Liver (tissue), 9 donors: ENCODE data around the gene UNCX. TPM values are rescaled to one million over a fixed set of nuclear protein-coding genes. Genes with fewer than 3 reads are reported as not detected.
"Not testable (repeated sequence)": the region's sequence is repeated elsewhere in the genome, so short reads cannot be mapped to it uniquely, and the experiment has no call there.

ENCODE experiments used
- DNase-seq: peaks from one replicate; pipeline ENCODE4 v3.0.0-alpha.2; 2017; ENCODE audit warnings: low spot score
- H3K27ac ChIP-seq, 2 donors: one replicate each; pipeline ENCODE4 v1.7.0; 2013; ENCODE audit warnings: inconsistent platforms in 2 of 2, low read length in 2 of 2, control low read depth in 1 of 2, low read depth in 1 of 2, mild to moderate bottlenecking in 1 of 2
- H3K27me3 ChIP-seq, 4 donors: one replicate each; pipeline versions ENCODE4 v1.6.1 to v1.7.0; 2013; ENCODE audit warnings: low read length in 3 of 4, inconsistent platforms in 1 of 4, mild to moderate bottlenecking in 1 of 4, moderate library complexity in 1 of 4; ENCODE audit not compliant: control insufficient read depth in 4 of 4, insufficient read depth in 4 of 4
- H3K36me3 ChIP-seq, 4 donors: one replicate each; pipeline versions ENCODE4 v1.6.1 to v1.7.0; 2013; ENCODE audit warnings: low read length in 3 of 4, mild to moderate bottlenecking in 3 of 4, low read depth in 1 of 4, moderate library complexity in 1 of 4; ENCODE audit not compliant: control insufficient read depth in 4 of 4, insufficient read depth in 3 of 4
- H3K4me1 ChIP-seq, 4 donors: one replicate each; pipeline versions ENCODE4 v1.6.1 to v1.7.0; 2013; ENCODE audit warnings: low read length in 3 of 4, mild to moderate bottlenecking in 3 of 4, moderate library complexity in 1 of 4; ENCODE audit not compliant: control insufficient read depth in 4 of 4, insufficient read depth in 4 of 4
- H3K4me3 ChIP-seq, 3 donors: one replicate each; pipeline versions ENCODE4 v1.6.1 to v1.7.0; 2013; ENCODE audit warnings: low read length in 3 of 3, control low read depth in 1 of 3, low read depth in 1 of 3, mild to moderate bottlenecking in 1 of 3
- H3K9ac ChIP-seq, 2 donors: one replicate each; pipeline ENCODE4 v1.7.0; 2013; ENCODE audit warnings: low read length in 2 of 2, mild to moderate bottlenecking in 2 of 2, moderate library complexity in 2 of 2, control low read depth in 1 of 2, low read depth in 1 of 2
- H3K9me3 ChIP-seq, 4 donors: one replicate each; pipeline versions ENCODE4 v1.6.1 to v1.7.0; 2013; ENCODE audit warnings: low read length in 3 of 4; ENCODE audit not compliant: control insufficient read depth in 4 of 4
- EGR1 ChIP-seq, 2 donors: IDR thresholded peaks; 2 replicates each; pipeline ENCODE4 v1.6.1; 2016 to 2018; ENCODE audit warnings: antibody characterized with exemption in 2 of 2, low read depth in 2 of 2
- FOXA1 ChIP-seq: IDR thresholded peaks from 2 replicates; pipeline ENCODE4 v1.6.1; 2016; ENCODE audit warnings: antibody characterized with exemption
- FOXA2 ChIP-seq: IDR thresholded peaks from 2 replicates; pipeline ENCODE4 v1.6.1; 2016; ENCODE audit warnings: antibody characterized with exemption
- GABPA ChIP-seq, 2 donors: IDR thresholded peaks in 1 of 2; conservative IDR thresholded peaks in 1 of 2; 2 replicates each; pipeline ENCODE4 v1.6.1; 2016; ENCODE audit warnings: antibody characterized with exemption in 2 of 2, mild to moderate bottlenecking in 1 of 2, moderate library complexity in 1 of 2
- HNF4A ChIP-seq, 2 donors: conservative IDR thresholded peaks; 2 replicates each; pipeline ENCODE4 v1.6.1; 2016; ENCODE audit warnings: antibody characterized with exemption in 2 of 2, mild to moderate bottlenecking in 2 of 2
- HNF4G ChIP-seq: IDR thresholded peaks from 2 replicates; pipeline ENCODE4 v1.6.1; 2016; ENCODE audit warnings: antibody characterized with exemption
- JUND ChIP-seq, 2 donors: IDR thresholded peaks; 2 replicates each; pipeline ENCODE4 v1.6.1; 2016; ENCODE audit warnings: antibody characterized with exemption in 2 of 2
- NR2F2 ChIP-seq: IDR thresholded peaks from 2 replicates; pipeline ENCODE4 v1.6.1; 2016; ENCODE audit warnings: antibody characterized with exemption
- RAD21 ChIP-seq, 2 donors: IDR thresholded peaks; 2 replicates each; pipeline ENCODE4 v1.6.1; 2016; ENCODE audit warnings: antibody characterized with exemption in 2 of 2, mild to moderate bottlenecking in 2 of 2
- RXRA ChIP-seq, 2 donors: IDR thresholded peaks; 2 replicates each; pipeline ENCODE4 v1.6.1; 2017 to 2018; ENCODE audit warnings: antibody characterized with exemption in 2 of 2, mild to moderate bottlenecking in 1 of 2
- SP1 ChIP-seq: IDR thresholded peaks from 2 replicates; pipeline ENCODE4 v1.6.1; 2018; ENCODE audit warnings: antibody characterized with exemption, mild to moderate bottlenecking
- TAF1 ChIP-seq: conservative IDR thresholded peaks from 2 replicates; pipeline ENCODE4 v1.6.1; 2016; ENCODE audit warnings: antibody characterized with exemption, mild to moderate bottlenecking
- YY1 ChIP-seq: IDR thresholded peaks from 2 replicates; pipeline ENCODE4 v1.6.1; 2016; ENCODE audit warnings: antibody characterized with exemption, mild to moderate bottlenecking
- WGBS: extraction: QIAGEN DNeasy Blood & Tissue Kit; methylation state at CpG from one replicate; pipeline ENCODE4 v1.1.7; 2013; 5-methylcytosine and 5-hydroxymethylcytosine counted together
- polyA plus RNA-seq, 2 donors: library from polyadenylated mRNA; stranded (reverse) in 1 of 2; unstranded in 1 of 2; fragments of 200-250 nt in 1 of 2; fragments of >200 nt in 1 of 2; fragmentation: Nextera tagmentation in 1 of 2; extraction: Ambion mirVana in 1 of 2; gene quantifications; one replicate each; pipeline versions ENCODE4 v1.2.1 to v1.2.3, GENCODE V29; 2013 to 2015
- total RNA-seq, 2 donors: library from RNA; depleted of rRNA; stranded (reverse); fragments of >200 nt; gene quantifications; one replicate each; pipeline ENCODE4 v1.2.3, GENCODE V29; 2014
- TF ChIP-seq, protein P1 (sequence below): IDR thresholded peaks from 2 replicates; pipeline ENCODE4 v1.6.1; 2016; ENCODE audit warnings: antibody characterized with exemption
- TF ChIP-seq, protein P2 (sequence below): fragments of 150-350 bp; IDR thresholded peaks from 2 replicates; pipeline ENCODE4 v1.5.1; 2017; ENCODE audit warnings: improper control_type of control experiment, low read depth, low read length; ENCODE audit not compliant: missing input control
- TF ChIP-seq, protein P3 (sequence below): IDR thresholded peaks from 2 replicates; pipeline ENCODE4 v1.6.1; 2016; ENCODE audit warnings: antibody characterized with exemption
- TF ChIP-seq, protein P4 (sequence below): IDR thresholded peaks from 2 replicates; pipeline ENCODE4 v1.6.1; 2016; ENCODE audit warnings: antibody characterized with exemption, mild to moderate bottlenecking
- TF ChIP-seq, protein P5 (sequence below): IDR thresholded peaks from 2 replicates; pipeline ENCODE4 v1.6.1; 2016; ENCODE audit warnings: antibody characterized with exemption
- donor health status: healthy.
- donor health status: healthy.
- donor health status: healthy.
- donor health status: healthy.
- donor health status: healthy.

UNCX gene
- total and polyA plus RNA-seq, 4 donors, result not detected

DNA sequence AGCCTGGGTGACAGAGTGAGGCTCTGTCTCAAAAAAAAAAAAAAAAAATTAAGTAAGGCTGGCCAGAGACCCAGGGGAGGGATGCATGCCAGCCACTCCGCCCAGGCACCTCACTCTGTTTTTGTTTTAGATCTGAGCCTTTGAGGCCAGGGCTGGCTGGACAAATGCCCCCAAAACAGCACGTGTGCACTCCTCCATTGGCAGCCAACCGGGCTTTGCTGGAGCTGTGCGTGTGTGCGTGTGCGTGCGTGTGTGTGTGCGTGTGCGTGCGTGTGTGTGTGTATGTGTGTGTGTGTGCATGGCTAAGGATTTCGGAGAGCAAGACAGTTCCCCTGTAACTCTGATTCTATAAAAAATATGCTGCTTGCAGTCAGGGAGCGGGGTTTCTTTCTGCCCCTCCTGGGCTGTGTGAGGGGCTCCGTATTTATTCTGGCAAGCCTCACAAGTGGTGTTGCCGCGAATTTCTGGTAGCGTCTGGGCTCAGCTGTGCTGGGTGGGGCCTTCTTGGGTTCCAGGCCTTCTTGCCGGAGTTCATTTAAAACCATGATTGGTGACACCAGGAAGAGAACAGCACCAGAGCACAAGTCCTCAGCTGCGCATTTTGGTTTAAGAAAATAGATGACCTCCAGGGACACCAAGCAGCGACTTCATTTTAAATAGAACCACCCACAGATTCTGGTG lies 28.1 kb upstream of the UNCX start:
- peaks cover 0 to 2% (median 0%) of the 10 kb centered on the region in 4 donors for H3K27me3 ChIP-seq

DNA sequence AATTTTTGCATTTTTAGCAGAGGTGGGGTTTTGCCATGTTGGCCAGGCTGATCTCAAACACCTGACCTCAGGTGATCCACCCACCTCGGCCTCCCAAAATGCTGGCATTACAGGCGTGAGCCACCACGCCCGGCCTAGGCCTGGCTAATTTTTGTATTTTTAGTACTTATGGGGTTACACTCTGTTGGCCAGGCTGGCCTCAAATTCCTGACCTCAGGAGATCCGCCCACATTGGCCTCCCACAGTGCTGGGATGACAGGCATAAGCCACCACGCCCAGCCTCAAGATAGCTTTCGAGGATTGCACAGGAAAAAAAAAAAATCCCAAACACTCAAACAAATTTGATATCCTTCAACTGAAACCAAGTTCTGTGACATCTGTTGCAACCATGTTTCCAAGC lies 26.9 kb upstream of the UNCX start:
- not testable (repeated sequence) for H3K4me1 ChIP-seq, DNase-seq, H3K27ac ChIP-seq, H3K4me3 ChIP-seq, H3K27me3 ChIP-seq, H3K9ac ChIP-seq, H3K9me3 ChIP-seq, H3K36me3 ChIP-seq
- 90% methylated on average over 7 of the region's 7 CpGs for WGBS

More for the DNA sequence above, 28.1 kb upstream of the UNCX start:
- no peaks in the 10 kb centered on the region for H3K4me1 ChIP-seq
- H3K9me3 ChIP-seq, result no peaks in the 10 kb centered on the region
- no peak for DNase-seq
- TF ChIP-seq RAD21 (IDR thresholded peaks at IDR 0.05) (no peak), YY1 (no peak), GABPA (IDR thresholded peaks at IDR 0.05 in 1 of 2, conservative IDR thresholded peaks at IDR 0.05 in 1 of 2) (no peak), SP1 (no peak), JUND (IDR thresholded peaks at IDR 0.05) (no peak), HNF4A (conservative IDR thresholded peaks at IDR 0.05) (no peak), TAF1 (no peak), EGR1 (IDR thresholded peaks at IDR 0.05; ENCODE audit: low read depth in 2 of 2) (no peak), FOXA2 (no peak), FOXA1 (no peak), HNF4G (no peak), NR2F2 (no peak), RXRA (IDR thresholded peaks at IDR 0.05) (no peak)
- TF ChIP-seq, protein P1, sequence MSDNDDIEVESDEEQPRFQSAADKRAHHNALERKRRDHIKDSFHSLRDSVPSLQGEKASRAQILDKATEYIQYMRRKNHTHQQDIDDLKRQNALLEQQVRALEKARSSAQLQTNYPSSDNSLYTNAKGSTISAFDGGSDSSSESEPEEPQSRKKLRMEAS, result no peak
- TF ChIP-seq, protein P2, sequence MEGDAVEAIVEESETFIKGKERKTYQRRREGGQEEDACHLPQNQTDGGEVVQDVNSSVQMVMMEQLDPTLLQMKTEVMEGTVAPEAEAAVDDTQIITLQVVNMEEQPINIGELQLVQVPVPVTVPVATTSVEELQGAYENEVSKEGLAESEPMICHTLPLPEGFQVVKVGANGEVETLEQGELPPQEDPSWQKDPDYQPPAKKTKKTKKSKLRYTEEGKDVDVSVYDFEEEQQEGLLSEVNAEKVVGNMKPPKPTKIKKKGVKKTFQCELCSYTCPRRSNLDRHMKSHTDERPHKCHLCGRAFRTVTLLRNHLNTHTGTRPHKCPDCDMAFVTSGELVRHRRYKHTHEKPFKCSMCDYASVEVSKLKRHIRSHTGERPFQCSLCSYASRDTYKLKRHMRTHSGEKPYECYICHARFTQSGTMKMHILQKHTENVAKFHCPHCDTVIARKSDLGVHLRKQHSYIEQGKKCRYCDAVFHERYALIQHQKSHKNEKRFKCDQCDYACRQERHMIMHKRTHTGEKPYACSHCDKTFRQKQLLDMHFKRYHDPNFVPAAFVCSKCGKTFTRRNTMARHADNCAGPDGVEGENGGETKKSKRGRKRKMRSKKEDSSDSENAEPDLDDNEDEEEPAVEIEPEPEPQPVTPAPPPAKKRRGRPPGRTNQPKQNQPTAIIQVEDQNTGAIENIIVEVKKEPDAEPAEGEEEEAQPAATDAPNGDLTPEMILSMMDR, result no peak
- TF ChIP-seq, protein P3, sequence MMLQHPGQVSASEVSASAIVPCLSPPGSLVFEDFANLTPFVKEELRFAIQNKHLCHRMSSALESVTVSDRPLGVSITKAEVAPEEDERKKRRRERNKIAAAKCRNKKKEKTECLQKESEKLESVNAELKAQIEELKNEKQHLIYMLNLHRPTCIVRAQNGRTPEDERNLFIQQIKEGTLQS, result no peak
- TF ChIP-seq, protein P4, sequence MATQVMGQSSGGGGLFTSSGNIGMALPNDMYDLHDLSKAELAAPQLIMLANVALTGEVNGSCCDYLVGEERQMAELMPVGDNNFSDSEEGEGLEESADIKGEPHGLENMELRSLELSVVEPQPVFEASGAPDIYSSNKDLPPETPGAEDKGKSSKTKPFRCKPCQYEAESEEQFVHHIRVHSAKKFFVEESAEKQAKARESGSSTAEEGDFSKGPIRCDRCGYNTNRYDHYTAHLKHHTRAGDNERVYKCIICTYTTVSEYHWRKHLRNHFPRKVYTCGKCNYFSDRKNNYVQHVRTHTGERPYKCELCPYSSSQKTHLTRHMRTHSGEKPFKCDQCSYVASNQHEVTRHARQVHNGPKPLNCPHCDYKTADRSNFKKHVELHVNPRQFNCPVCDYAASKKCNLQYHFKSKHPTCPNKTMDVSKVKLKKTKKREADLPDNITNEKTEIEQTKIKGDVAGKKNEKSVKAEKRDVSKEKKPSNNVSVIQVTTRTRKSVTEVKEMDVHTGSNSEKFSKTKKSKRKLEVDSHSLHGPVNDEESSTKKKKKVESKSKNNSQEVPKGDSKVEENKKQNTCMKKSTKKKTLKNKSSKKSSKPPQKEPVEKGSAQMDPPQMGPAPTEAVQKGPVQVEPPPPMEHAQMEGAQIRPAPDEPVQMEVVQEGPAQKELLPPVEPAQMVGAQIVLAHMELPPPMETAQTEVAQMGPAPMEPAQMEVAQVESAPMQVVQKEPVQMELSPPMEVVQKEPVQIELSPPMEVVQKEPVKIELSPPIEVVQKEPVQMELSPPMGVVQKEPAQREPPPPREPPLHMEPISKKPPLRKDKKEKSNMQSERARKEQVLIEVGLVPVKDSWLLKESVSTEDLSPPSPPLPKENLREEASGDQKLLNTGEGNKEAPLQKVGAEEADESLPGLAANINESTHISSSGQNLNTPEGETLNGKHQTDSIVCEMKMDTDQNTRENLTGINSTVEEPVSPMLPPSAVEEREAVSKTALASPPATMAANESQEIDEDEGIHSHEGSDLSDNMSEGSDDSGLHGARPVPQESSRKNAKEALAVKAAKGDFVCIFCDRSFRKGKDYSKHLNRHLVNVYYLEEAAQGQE, result no peak
- TF ChIP-seq, protein P5, sequence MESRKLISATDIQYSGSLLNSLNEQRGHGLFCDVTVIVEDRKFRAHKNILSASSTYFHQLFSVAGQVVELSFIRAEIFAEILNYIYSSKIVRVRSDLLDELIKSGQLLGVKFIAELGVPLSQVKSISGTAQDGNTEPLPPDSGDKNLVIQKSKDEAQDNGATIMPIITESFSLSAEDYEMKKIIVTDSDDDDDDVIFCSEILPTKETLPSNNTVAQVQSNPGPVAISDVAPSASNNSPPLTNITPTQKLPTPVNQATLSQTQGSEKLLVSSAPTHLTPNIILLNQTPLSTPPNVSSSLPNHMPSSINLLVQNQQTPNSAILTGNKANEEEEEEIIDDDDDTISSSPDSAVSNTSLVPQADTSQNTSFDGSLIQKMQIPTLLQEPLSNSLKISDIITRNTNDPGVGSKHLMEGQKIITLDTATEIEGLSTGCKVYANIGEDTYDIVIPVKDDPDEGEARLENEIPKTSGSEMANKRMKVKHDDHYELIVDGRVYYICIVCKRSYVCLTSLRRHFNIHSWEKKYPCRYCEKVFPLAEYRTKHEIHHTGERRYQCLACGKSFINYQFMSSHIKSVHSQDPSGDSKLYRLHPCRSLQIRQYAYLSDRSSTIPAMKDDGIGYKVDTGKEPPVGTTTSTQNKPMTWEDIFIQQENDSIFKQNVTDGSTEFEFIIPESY, result no peak
- WGBS, result 68% methylated on average over 19 of the region's 19 CpGs
- H3K27ac ChIP-seq, result no peak overlapping the region
- H3K36me3 ChIP-seq, result no peaks in the 10 kb centered on the region
- no peak overlapping the region for H3K9ac ChIP-seq
- no peak overlapping the region for H3K4me3 ChIP-seq
